ENCODE results near the gene PRR20E.
A peak's percentile ranks its signal among the peaks of the same experiment; 100 is the strongest.
"Not testable (repeated sequence)": the region's sequence is repeated elsewhere in the genome, so short reads cannot be mapped to it uniquely, and the experiment has no call there.

The PRR20E gene

DNA sequence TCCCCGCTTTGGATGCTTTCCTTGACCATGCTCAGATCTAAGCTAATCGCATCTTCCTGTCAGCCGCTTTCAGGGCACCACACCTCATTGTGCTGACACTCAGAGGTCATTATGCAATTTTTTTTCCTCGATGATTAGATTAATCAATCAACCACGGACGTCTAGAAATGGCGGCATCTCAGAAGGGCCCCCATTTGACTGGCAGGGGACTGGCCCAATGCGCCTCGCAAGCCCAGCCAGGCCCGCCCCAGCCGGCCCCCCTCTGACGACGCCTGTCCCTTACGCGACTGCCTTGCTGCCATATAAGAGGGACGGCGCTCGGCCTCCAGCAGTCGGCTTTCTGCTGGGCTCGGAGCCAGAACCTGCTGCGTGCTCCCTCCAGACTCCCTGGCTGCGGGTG is at the start of gene PRR20E:
TSS of gene PRR20E (plus strand) at position 301 of the 400 bp plus-strand sequence. CDS start 387 bp downstream, outside the sequence.
- DNase-seq = not testable (repeated sequence)

DNA sequence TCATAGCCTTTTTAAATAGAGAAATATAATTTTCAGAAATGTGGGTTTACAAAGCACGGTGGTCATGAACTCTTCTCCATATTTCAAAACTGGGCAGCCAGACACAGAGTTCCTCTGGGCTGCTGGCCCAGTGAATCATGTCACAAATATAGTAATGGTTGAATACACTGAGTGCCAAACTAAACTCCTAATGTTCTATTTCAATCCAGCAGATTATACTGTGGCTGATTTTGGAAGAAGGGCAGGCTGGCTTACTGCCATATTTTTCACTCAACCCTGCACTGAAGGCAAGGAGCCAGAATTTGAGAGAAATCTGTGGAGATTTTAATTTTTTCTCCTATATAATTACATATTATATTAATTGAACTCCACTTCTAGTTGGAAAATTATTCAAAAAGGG is 43.3 kb upstream of the PRR20E start:
- DNase-seq = peak; percentile 84

DNA sequence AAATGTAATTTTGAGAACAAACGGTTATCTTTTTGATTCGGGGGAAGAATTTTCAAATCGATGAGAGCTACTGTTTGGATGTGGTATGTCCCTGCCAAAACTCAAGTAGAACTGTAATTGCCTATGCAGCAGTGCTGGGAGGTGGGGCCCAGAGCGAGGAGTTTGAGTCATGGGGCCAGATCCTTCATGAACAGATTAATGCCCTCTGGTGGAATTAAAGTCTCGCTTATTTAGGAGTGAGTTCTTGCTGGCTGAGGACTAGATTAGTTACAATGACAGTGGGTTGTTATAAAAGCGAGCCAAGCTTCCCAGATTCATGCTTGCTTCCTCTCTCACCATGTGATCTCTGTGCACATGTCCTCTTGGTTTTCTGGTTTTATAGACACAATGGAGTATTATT is 38.1 kb upstream of the PRR20E start:
- no peak for DNase-seq

DNA sequence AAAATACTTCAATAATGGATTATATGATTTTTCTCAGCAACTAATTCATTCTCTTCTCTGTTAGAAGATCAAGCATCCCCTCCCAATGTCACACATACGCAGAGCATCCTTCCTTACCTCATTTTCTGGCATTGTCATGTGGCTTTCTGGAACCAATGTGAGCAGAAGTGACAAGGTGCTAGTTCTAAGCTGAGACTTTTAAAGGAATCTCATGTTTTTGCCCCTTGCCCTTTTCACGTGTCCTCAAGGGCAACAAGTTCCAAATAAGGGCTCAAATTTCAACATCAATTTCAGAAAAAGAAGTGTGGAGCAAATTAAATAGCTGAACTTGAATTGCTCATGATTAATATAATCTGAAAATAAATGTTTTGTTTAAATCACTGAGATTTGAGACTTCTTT is 30.9 kb upstream of the PRR20E start:
- DNase-seq = no peak

DNA sequence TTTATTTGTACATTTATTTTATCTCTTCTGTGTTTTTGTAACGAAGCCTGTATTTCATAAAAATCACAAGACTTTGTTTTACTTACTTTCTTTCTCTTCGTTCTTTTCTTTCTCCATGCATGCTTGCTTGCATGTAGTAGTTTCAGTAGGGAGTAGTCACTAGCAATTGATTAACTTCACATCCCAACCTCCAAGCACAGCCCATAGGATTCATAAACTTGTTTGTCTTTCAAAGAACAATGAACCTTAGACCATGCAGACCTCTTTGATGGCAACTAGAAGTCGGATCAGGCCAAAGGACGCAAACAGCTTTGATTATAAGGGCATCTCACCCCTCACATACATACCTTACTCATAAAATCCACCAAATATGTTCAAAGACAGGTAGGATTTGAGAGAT is 29.4 kb upstream of the PRR20E start:
- no peak for DNase-seq

DNA sequence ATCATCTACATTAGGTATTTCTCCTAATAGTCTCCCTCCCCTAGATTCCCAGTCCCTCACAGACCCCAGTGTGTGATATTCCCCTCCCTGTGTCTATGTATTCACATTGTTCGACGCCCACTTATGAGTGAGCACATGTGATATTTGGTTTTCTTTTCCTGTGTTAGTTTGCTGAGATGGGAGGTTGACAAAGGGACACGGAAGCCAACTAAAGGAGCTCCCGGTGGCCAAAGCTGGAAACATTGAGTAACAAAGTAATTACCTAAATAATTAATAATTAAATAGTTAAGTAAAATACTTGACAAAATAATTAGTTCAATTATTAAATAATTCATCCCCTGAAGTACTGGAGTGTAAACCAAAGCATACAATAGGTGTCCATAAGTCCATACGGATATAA is 28.0 kb upstream of the PRR20E start:
- DNase-seq = no peak

DNA sequence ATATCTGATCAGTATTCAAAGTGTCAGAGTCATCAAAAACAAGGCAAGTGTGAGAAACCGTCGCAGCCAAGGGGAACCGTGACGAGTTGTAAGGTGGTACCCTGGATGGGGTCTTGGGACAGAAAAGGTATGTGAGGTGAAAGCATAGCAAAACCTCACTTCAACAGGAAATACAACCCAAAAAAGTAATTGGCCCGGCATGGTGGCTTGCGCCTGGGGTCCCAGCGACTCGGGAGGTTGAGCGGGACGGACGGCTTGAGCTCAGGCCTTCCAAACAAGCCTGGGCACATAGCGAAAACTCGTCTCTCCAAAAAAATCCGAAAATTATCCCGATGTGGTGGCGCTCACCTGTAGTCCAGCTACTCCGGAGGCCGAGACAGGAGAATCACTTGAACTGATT is 27.2 kb upstream of the PRR20E start:
- not testable (repeated sequence) for DNase-seq

DNA sequence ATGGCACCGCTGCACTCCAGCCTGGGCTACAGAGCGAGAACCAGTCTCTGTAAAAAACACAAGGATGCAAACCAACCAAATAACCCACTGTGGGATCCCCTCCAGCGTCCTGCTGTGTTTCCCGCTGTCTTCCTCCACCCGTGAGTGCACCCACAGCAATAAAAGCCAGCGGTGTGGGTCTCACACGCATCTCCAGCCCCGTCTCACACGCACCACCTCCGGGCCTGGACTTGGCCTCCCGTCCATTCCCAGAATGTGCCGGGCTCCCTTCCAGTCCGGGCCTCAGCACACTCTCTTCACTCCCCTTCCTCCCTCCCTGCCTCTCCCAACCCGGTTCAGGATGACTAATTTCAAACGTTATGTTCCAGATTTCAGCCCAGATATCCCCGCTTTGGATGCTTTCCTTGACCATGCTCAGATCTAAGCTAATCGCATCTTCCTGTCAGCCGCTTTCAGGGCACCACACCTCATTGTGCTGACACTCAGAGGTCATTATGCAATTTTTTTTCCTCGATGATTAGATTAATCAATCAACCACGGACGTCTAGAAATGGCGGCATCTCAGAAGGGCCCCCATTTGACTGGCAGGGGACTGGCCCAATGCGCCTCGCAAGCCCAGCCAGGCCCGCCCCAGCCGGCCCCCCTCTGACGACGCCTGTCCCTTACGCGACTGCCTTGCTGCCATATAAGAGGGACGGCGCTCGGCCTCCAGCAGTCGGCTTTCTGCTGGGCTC is 26.6 kb upstream of the PRR20E start, which contains the start of gene PRR20A:
TSS of gene PRR20A (plus strand) at position 684 of the 734 bp plus-strand sequence. CDS start 387 bp downstream, outside the sequence.
- not testable (repeated sequence) for DNase-seq

DNA sequence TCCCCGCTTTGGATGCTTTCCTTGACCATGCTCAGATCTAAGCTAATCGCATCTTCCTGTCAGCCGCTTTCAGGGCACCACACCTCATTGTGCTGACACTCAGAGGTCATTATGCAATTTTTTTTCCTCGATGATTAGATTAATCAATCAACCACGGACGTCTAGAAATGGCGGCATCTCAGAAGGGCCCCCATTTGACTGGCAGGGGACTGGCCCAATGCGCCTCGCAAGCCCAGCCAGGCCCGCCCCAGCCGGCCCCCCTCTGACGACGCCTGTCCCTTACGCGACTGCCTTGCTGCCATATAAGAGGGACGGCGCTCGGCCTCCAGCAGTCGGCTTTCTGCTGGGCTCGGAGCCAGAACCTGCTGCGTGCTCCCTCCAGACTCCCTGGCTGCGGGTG is 19.8 kb upstream of the PRR20E start, which contains the start of gene PRR20B:
TSS of gene PRR20B (plus strand) at position 301 of the 400 bp plus-strand sequence. CDS start 387 bp downstream, outside the sequence.
- not testable (repeated sequence) for DNase-seq

DNA sequence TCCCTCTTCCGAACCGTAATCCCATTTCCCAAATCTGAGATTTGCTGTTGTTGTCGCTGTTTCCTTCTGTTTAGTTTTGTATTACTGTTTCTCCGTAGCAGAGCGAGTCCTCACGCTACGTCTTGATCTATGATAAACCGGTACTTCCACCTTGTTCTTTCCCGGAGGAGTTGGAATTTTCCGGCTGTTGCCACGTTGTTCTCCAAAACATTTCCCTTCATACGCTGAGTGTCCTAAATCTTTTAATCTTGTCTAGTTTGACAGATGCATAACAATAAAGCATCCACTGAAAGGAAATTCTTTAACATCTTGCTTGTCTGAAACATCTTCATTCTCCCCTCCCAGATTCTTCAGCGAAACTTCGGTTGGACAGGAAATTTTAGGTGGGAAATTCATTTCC is 18.9 kb upstream of the PRR20E start:
- not testable (repeated sequence) for DNase-seq

DNA sequence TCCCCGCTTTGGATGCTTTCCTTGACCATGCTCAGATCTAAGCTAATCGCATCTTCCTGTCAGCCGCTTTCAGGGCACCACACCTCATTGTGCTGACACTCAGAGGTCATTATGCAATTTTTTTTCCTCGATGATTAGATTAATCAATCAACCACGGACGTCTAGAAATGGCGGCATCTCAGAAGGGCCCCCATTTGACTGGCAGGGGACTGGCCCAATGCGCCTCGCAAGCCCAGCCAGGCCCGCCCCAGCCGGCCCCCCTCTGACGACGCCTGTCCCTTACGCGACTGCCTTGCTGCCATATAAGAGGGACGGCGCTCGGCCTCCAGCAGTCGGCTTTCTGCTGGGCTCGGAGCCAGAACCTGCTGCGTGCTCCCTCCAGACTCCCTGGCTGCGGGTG is 13.2 kb upstream of the PRR20E start, which contains the start of gene PRR20C:
TSS of gene PRR20C (plus strand) at position 301 of the 400 bp plus-strand sequence. CDS start 387 bp downstream, outside the sequence.
- DNase-seq = not testable (repeated sequence)

DNA sequence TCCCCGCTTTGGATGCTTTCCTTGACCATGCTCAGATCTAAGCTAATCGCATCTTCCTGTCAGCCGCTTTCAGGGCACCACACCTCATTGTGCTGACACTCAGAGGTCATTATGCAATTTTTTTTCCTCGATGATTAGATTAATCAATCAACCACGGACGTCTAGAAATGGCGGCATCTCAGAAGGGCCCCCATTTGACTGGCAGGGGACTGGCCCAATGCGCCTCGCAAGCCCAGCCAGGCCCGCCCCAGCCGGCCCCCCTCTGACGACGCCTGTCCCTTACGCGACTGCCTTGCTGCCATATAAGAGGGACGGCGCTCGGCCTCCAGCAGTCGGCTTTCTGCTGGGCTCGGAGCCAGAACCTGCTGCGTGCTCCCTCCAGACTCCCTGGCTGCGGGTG is 6.7 kb upstream of the PRR20E start, which contains the start of gene PRR20D:
TSS of gene PRR20D (plus strand) at position 301 of the 400 bp plus-strand sequence. CDS start 387 bp downstream, outside the sequence.
- not testable (repeated sequence) for DNase-seq

DNA sequence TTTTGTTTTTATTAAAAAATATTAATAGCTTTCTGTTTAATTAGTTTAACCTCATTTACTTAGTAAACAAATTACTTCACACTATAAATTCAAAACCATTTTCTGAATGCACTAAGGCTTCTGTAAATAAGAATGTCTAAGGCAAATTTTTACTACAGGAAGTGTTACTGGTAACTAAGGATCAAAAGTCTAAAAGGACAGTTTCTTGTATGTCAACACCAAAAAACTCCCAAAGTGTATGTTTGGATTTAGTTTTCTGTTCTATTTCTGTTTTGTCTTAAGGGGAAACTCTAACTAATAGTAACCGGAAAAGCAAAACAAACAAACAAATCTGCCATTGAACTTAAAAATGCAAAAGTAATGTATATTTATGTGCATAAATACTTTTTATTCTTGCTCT is 24.7 kb downstream of the PRR20E start:
- no peak for DNase-seq

DNA sequence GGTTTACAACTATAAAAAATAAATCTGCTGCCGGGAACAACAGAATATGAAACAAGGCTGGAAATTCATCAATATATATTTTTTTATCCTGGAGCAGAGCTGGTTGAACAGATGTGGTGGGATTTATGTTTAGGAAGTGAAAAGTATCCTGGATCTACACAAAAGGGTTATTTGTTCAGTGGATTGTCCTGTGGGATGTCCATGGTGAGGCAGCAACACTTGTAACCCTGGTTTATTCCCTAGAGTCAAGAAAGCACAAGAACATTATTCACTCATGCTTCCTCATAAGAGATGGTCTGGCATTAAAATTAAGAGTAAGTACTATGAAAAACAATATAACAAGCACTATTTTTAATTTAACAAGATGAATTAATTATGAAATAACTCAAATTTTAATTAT is 46.0 kb downstream of the PRR20E start:
- no peak for DNase-seq
